Hepatocyte (in vitro differentiated cells): ENCODE data around the gene APBB1. TPM values are rescaled to one million over a fixed set of nuclear protein-coding genes. Genes with fewer than 3 reads are reported as not detected.

Experiments used
- DNase-seq: peaks from one replicate; pipeline ENCODE4 v3.0.0-alpha.2; 2016; ENCODE audit warnings: low spot score
- H2AFZ ChIP-seq: fragments of 200-600 bp; sonication (generic); 2 replicates; pipeline ENCODE4 v1.6.0; 2016; ENCODE audit warnings: antibody characterized with exemption, mild to moderate bottlenecking
- H3K27ac ChIP-seq: fragments of 200-600 bp; sonication (generic); 2 replicates; pipeline ENCODE4 v1.5.1; 2016; ENCODE audit warnings: mild to moderate bottlenecking
- H3K27me3 ChIP-seq: fragments of 200-600 bp; sonication (generic); 2 replicates; pipeline ENCODE4 v1.6.1; 2016
- H3K36me3 ChIP-seq: fragments of 200-600 bp; sonication (generic); replicated peaks from 2 replicates; pipeline ENCODE4 v1.5.1; 2016; ENCODE audit warnings: low read depth; ENCODE audit not compliant: insufficient read depth
- H3K4me1 ChIP-seq: fragments of 200-600 bp; sonication (generic); 2 replicates; pipeline ENCODE4 v1.5.1; 2016; ENCODE audit warnings: mild to moderate bottlenecking, moderate library complexity; ENCODE audit not compliant: insufficient read depth
- H3K4me2 ChIP-seq: fragments of 200-600 bp; sonication (generic); 2 replicates; pipeline ENCODE4 v1.6.0; 2016
- H3K4me3 ChIP-seq: fragments of 200-600 bp; sonication (generic); 2 replicates; pipeline ENCODE4 v1.5.1; 2016; ENCODE audit warnings: mild to moderate bottlenecking
- H3K79me2 ChIP-seq: fragments of 200-600 bp; sonication (generic); 2 replicates; pipeline ENCODE4 v1.6.0; 2017; ENCODE audit warnings: mild to moderate bottlenecking
- H3K9me2 ChIP-seq: fragments of 200-600 bp; sonication (generic); replicated peaks from 2 replicates; pipeline ENCODE4 v1.6.0; 2017; ENCODE audit warnings: mild to moderate bottlenecking; ENCODE audit not compliant: insufficient read depth
- H3K9me3 ChIP-seq: fragments of 200-600 bp; sonication (generic); 2 replicates; pipeline ENCODE4 v1.5.1; 2016; ENCODE audit warnings: low read depth, mild to moderate bottlenecking
- H4K20me1 ChIP-seq: fragments of 200-600 bp; sonication (generic); 2 replicates; pipeline ENCODE4 v1.6.0; 2016; ENCODE audit warnings: mild to moderate bottlenecking; ENCODE audit not compliant: insufficient read depth, poor library complexity, severe bottlenecking
- CTCF ChIP-seq: fragments of 200-600 bp; sonication (generic); IDR thresholded peaks from 2 replicates; pipeline ENCODE4 v1.5.1; 2016; ENCODE audit warnings: antibody characterized with exemption, mild to moderate bottlenecking; ENCODE audit not compliant: poor library complexity
- EZH2 ChIP-seq: fragments of 200-600 bp; sonication (generic); IDR thresholded peaks from 2 replicates; pipeline ENCODE4 v1.6.1; 2016; ENCODE audit warnings: antibody characterized with exemption, mild to moderate bottlenecking, borderline replicate concordance
- EZH2phosphoT487 ChIP-seq: fragments of 200-600 bp; sonication (generic); IDR thresholded peaks from one replicate; pipeline ENCODE4 v1.6.1; 2018; ENCODE audit warnings: antibody characterized with exemption, mild to moderate bottlenecking, low read depth, moderate library complexity; ENCODE audit not compliant: unreplicated experiment, severe bottlenecking
- WGBS: methylation state at CpG from one replicate; pipeline ENCODE4 v1.1.6; 2016; ENCODE audit warnings: low lambda C conversion rate; ENCODE audit errors: missing lambda C conversion rate; 5-methylcytosine and 5-hydroxymethylcytosine counted together
- polyA plus RNA-seq: library from polyadenylated mRNA; unstranded; fragments of >200 nt; fragmentation: Nextera tagmentation; extraction: Ambion mirVana; gene quantifications from 2 replicates; pipeline ENCODE4 v1.2.1, GENCODE V29; 2016
- total RNA-seq: library from RNA; depleted of rRNA; stranded (reverse); fragments of >200 nt; gene quantifications from 2 replicates; pipeline ENCODE4 v1.2.3, GENCODE V29; 2014

Gene APBB1
- total and polyA plus RNA-seq, 2 experiments from 2014 or later, result 33.0 to 41.5 TPM

DNA sequence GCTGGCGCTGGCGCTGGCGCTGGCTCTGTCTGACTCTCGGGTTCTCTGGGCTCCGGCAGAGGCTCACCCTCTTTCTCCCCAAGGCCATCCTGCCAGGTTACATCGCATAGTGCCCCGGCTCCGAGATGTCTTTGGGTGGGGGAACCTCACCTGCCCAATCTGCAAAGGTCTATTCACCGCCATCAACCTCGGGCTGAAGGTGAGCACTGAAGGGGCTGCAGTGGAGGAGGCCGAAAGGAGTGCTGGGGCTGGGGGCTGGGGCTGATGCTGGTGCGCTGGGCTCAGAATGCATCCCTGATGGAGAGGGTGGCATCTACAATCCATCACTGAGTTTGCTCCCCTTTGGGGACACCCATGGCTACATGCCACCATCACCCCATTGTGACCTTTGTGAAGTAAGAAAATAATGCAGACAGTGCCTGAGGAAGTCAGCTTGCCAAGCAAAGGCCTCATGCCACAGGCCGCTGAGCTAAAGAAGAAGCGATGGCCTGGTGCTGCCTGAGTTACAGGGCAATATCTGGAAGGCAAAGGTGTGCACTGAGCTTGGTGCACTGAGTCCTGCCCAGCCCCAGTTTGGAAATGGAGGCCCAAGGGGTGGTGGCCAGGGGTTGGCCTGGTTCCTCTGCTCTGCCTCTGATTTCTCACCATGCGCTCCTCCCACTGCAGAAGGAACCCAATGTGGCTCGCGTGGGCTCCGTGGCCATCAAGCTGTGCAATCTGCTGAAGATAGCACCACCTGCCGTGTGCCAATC, 28.0 kb downstream of the APBB1 start:
- Histone ChIP-seq H2AFZ (peak overlapping the region; percentile 58), H3K27me3 (no peaks in the 10 kb centered on the region), H3K4me3 (peak overlapping the region; percentile 61), H3K4me2 (peak overlapping the region; percentile 82), H3K36me3 (no peaks in the 10 kb centered on the region), H3K27ac (peak overlapping the region; percentile 91), H4K20me1 (no peaks in the 10 kb centered on the region), H3K4me1 (peaks cover 11% of the 10 kb centered on the region), H3K9me2 (no peaks in the 10 kb centered on the region), H3K9me3 (no peaks in the 10 kb centered on the region), H3K79me2 (peaks cover 13% of the 10 kb centered on the region)
- no peak for TF ChIP-seq CTCF
- DNase-seq, result no peak
- 41% methylated on average over 18 of the region's 19 CpGs for WGBS

DNA sequence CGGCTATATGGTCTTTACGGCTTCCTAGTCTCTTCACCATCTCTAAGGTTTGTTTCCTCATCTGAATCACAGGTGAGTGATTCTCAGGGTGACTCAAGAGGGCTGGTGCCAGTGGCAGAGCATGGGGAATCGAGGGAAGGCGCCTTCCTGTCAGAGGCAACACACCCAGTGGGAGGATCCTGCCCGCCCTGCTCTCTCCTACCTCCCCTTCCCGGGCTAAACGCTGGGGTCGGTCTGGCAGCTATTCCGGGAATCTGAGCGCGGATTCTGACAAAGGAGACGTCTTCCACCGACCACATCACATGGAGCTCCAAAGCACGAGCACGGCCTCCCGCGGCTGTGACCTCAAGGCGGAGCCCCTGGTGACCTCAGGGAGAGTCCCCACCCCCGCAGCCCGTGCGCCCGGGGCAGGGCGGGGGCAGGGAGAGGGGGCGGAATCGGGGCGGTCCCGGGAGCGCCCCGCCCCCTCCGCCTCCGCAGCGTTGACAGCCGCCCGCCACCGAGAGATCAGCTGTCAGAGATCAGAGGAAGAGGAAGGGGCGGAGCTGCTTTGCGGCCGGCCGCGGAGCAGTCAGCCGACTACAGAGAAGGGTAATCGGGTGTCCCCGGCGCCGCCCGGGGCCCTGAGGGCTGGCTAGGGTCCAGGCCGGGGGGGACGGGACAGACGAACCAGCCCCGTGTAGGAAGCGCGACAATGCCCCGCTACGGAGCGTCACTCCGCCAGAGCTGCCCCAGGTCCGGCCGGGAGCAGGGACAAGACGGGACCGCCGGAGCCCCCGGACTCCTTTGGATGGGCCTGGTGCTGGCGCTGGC, 28.8 kb downstream of the APBB1 start, which contains the start of gene SMPD1:
SMPD1 (plus strand) TSS at position 570 of the 813 bp plus-strand sequence; CDS start at position 695, 125 bp downstream.
- peaks cover 13% of the 10 kb centered on the region for H3K79me2 ChIP-seq
- H3K4me1 ChIP-seq, result peaks cover 11% of the 10 kb centered on the region
- H2AFZ ChIP-seq, result peak within 1 kb of the TSS; percentile 58
- peak within 1 kb of the TSS; percentile 61 for H3K4me3 ChIP-seq
- DNase-seq, result peak; percentile 95
- H4K20me1 ChIP-seq, result no peaks in the 10 kb centered on the region
- peak within 1 kb of the TSS; percentile 91 for H3K27ac ChIP-seq
- 3% methylated on average over 29 of the region's 63 CpGs for WGBS
- H3K36me3 ChIP-seq, result no peaks in the 10 kb centered on the region
- TF ChIP-seq EZH2phosphoT487 (no peak), CTCF (no peak), EZH2 (no peak)
- no peaks in the 10 kb centered on the region for H3K27me3 ChIP-seq
- H3K9me3 ChIP-seq, result no peaks in the 10 kb centered on the region
- no peaks in the 10 kb centered on the region for H3K9me2 ChIP-seq
- H3K4me2 ChIP-seq, result peak within 1 kb of the TSS; percentile 82

GRCh38 chr11:6388748-6389147, 30.1 kb downstream of the APBB1 start:
- TF ChIP-seq CTCF (no peak), EZH2phosphoT487 (no peak), EZH2 (no peak)
- H3K9me2 ChIP-seq, result no peaks in the 10 kb centered on the region
- H4K20me1 ChIP-seq, result no peaks in the 10 kb centered on the region
- no peak overlapping the region for H2AFZ ChIP-seq
- H3K27ac ChIP-seq, result peak overlapping the region; percentile 91
- DNase-seq, result no peak
- H3K4me2 ChIP-seq, result peak overlapping the region; percentile 82
- no peaks in the 10 kb centered on the region for H3K36me3 ChIP-seq
- H3K9me3 ChIP-seq, result no peaks in the 10 kb centered on the region
- H3K4me1 ChIP-seq, result peaks cover 11% of the 10 kb centered on the region
- H3K4me3 ChIP-seq, result no peak overlapping the region
- peaks cover 13% of the 10 kb centered on the region for H3K79me2 ChIP-seq
- H3K27me3 ChIP-seq, result no peaks in the 10 kb centered on the region
- WGBS, result 88% methylated on average over 1 of the region's 1 CpG
